Keratinocyte (primary cell): ENCODE results near the gene SPTBN1. TPM values are rescaled to one million over a fixed set of nuclear protein-coding genes. Genes with fewer than 3 reads are reported as not detected.

Source experiments
- DNase-seq: peaks from one replicate; pipeline ENCODE4 v3.0.0-alpha.2; 2011; ENCODE audit warnings: low read depth, missing footprints, low spot score
- FAIRE-seq: peaks from 2 replicates; lab custom pipeline; 2011; peaks lifted over from hg19 to GRCh38; lab: Jason Lieb, UNC
- H2AFZ ChIP-seq: 2 replicates; pipeline ENCODE4 v1.6.0; 2012; ENCODE audit warnings: low read length, control low read depth, inconsistent platforms; ENCODE audit not compliant: control insufficient read depth
- H3K27ac ChIP-seq: 2 replicates; pipeline ENCODE4 v1.5.1; 2011; ENCODE audit warnings: low read length; ENCODE audit not compliant: control insufficient read depth, insufficient read depth
- H3K27me3 ChIP-seq: 3 replicates; pipeline ENCODE4 v1.6.0; 2011; ENCODE audit warnings: low read length; ENCODE audit not compliant: control insufficient read depth, insufficient read depth; ENCODE audit errors: extremely low read depth
- H3K36me3 ChIP-seq, 2 experiments: 2 replicates in 1 of 2; 3 replicates in 1 of 2; pipeline ENCODE4 v1.5.1; 2011; ENCODE audit warnings: low read length in 2 of 2, mild to moderate bottlenecking in 1 of 2; ENCODE audit not compliant: control insufficient read depth in 2 of 2, insufficient read depth in 2 of 2; ENCODE audit errors: extremely low read depth in 1 of 2
- H3K4me1 ChIP-seq: 3 replicates; pipeline ENCODE4 v1.5.1; 2011; ENCODE audit warnings: low read length; ENCODE audit not compliant: control insufficient read depth, insufficient read depth; ENCODE audit errors: extremely low read depth
- H3K4me2 ChIP-seq: 3 replicates; pipeline ENCODE4 v1.6.0; 2011; ENCODE audit warnings: low read depth, low read length; ENCODE audit not compliant: control insufficient read depth, insufficient read depth; ENCODE audit errors: extremely low read depth
- H3K4me3 ChIP-seq, 3 experiments: fragments of 200-600 bp in 1 of 3; sonication (generic) in 1 of 3; 2 replicates in 2 of 3; 3 replicates in 1 of 3; pipeline ENCODE4 v1.5.1; 2011 to 2016; ENCODE audit warnings: low read length in 3 of 3, mild to moderate bottlenecking in 3 of 3, control low read depth in 2 of 3, inconsistent platforms in 1 of 3, low read depth in 1 of 3, mixed read lengths in 1 of 3, mixed run types in 1 of 3, moderate library complexity in 1 of 3; ENCODE audit not compliant: control insufficient read depth in 2 of 3, insufficient read depth in 2 of 3; ENCODE audit errors: extremely low read depth in 1 of 3
- H3K79me2 ChIP-seq: 2 replicates; pipeline ENCODE4 v1.6.0; 2012; ENCODE audit warnings: low read length; ENCODE audit not compliant: control insufficient read depth, insufficient read depth
- H3K9ac ChIP-seq: 3 replicates; pipeline ENCODE4 v1.6.0; 2011; ENCODE audit warnings: low read length; ENCODE audit not compliant: control insufficient read depth, insufficient read depth; ENCODE audit errors: extremely low read depth
- H3K9me1 ChIP-seq: 3 replicates; pipeline ENCODE4 v1.6.0; 2011; ENCODE audit warnings: low read length; ENCODE audit not compliant: control insufficient read depth, insufficient read depth; ENCODE audit errors: extremely low read depth
- H3K9me3 ChIP-seq: 2 replicates; pipeline ENCODE4 v1.5.1; 2012; ENCODE audit warnings: low read depth, low read length; ENCODE audit not compliant: control insufficient read depth
- H4K20me1 ChIP-seq: 3 replicates; pipeline ENCODE4 v1.6.0; 2011; ENCODE audit warnings: low read length; ENCODE audit not compliant: control insufficient read depth, insufficient read depth; ENCODE audit errors: extremely low read depth
- CTCF ChIP-seq, 3 experiments: IDR thresholded peaks in 1 of 3; conservative IDR thresholded peaks in 1 of 3; optimal IDR thresholded peaks in 1 of 3; 2 replicates in 2 of 3; 3 replicates in 1 of 3; pipeline versions ENCODE3 to v1.5.1; 2011; ENCODE audit warnings: low read length in 3 of 3, mild to moderate bottlenecking in 3 of 3, moderate library complexity in 2 of 3, control low read depth in 1 of 3, inconsistent platforms in 1 of 3; ENCODE audit not compliant: insufficient read depth in 2 of 3; ENCODE audit errors: extremely low read depth in 1 of 3
- EZH2 ChIP-seq: IDR thresholded peaks from one replicate; pipeline ENCODE4 v1.6.1; 2012; ENCODE audit warnings: inconsistent platforms, mild to moderate bottlenecking, low read length, moderate library complexity
- dilution Hi-C: fragments of 300-500 bp; cut with MboI; formaldehyde crosslinking; loops from one replicate; pipeline ENCODE4 v1.7.0; 2020; ENCODE audit warnings: low sequenced_read_pairs; ENCODE audit not compliant: extremely low pct_ligation_motif_present
- polyA plus RNA-seq, 5 experiments: library from polyadenylated mRNA; depleted of rRNA in 3 of 5; stranded (reverse) in 3 of 5; stranded (forward) in 1 of 5; unstranded in 1 of 5; fragments of >200 nt; gene quantifications; 1 replicate in 1 of 5; 2 replicates in 3 of 5; 3 replicates in 1 of 5; pipeline versions ENCODE4 v1.2.1 to v1.2.3, GENCODE V29; 2011 to 2012; ENCODE audit warnings: missing spikeins in 2 of 5, low read depth in 1 of 5, low replicate concordance in 1 of 5

Gene SPTBN1
- polyA plus RNA-seq, 1 donor (not counting 4 experiments of a cell fraction or from before 2014, with no cell fraction given) = 40.0 TPM

- H2AFZ ChIP-seq = no peak overlapping the region
- H3K9me1 ChIP-seq = peaks cover under 1% of the 10 kb centered on the region
- FAIRE-seq (no peak), DNase-seq (no peak)
- H3K4me2 ChIP-seq = no peak overlapping the region
- H3K27ac ChIP-seq = no peak overlapping the region
- no peak overlapping the region for H3K9ac ChIP-seq
- dilution Hi-C loops = no loop called here
- no peak overlapping the region for H3K4me3 ChIP-seq
- H3K27me3 ChIP-seq = no peaks in the 10 kb centered on the region
- H4K20me1 ChIP-seq = peaks cover 5% of the 10 kb centered on the region
- TF ChIP-seq CTCF (optimal IDR thresholded peaks at IDR 0.05 in 1 of 3, IDR thresholded peaks at IDR 0.05 in 1 of 3, conservative IDR thresholded peaks at IDR 0.05 in 1 of 3; ENCODE audit: extremely low read depth in 1 of 3, insufficient read depth in 2 of 3, low read length in 3 of 3) = no peak
- no peaks in the 10 kb centered on the region for H3K9me3 ChIP-seq
- peaks cover 38% of the 10 kb centered on the region for H3K79me2 ChIP-seq
- H3K36me3 ChIP-seq = peaks cover 20 to 25% of the 10 kb centered on the region in 2 experiments
- H3K4me1 ChIP-seq = peaks cover 3% of the 10 kb centered on the region
Measured at GRCh38 chr2:54613386-54613785, 157.3 kb downstream of the SPTBN1 start.

- Histone ChIP-seq H3K36me3 (peaks cover 22 to 29% of the 10 kb centered on the region in 2 experiments), H3K4me3 (no peak overlapping the region), H3K9me3 (no peaks in the 10 kb centered on the region), H3K9ac (no peak overlapping the region), H3K9me1 (no peaks in the 10 kb centered on the region), H3K4me2 (no peak overlapping the region), H2AFZ (no peak overlapping the region), H3K4me1 (peaks cover 3% of the 10 kb centered on the region), H3K27ac (no peak overlapping the region), H3K27me3 (no peaks in the 10 kb centered on the region), H3K79me2 (peaks cover 33% of the 10 kb centered on the region), H4K20me1 (peaks cover 4% of the 10 kb centered on the region)
- TF ChIP-seq CTCF (optimal IDR thresholded peaks at IDR 0.05 in 1 of 3, IDR thresholded peaks at IDR 0.05 in 1 of 3, conservative IDR thresholded peaks at IDR 0.05 in 1 of 3; ENCODE audit: extremely low read depth in 1 of 3, insufficient read depth in 2 of 3, low read length in 3 of 3) (no peak), EZH2 (no peak)
- dilution Hi-C loops = no loop called here
- no peak for DNase-seq
- no peak for FAIRE-seq
Measured at GRCh38 chr2:54613794-54614257, 157.7 kb downstream of the SPTBN1 start.
